HCT116 (cell line): Measurements from ENCODE around the gene PIM3.

Experiments used
- CBX3 ChIP-seq: IDR thresholded peaks from 2 replicates; pipeline ENCODE4 v1.6.1; 2012; ENCODE audit warnings: low read depth
- CEBPB ChIP-seq: IDR thresholded peaks from 2 replicates; pipeline ENCODE4 v1.6.1; 2012; ENCODE audit warnings: low read depth
- EZH2 ChIP-seq: fragments of 200-600 bp; sonication (generic); IDR thresholded peaks from 2 replicates; pipeline ENCODE4 v1.6.1; 2017; ENCODE audit warnings: antibody characterized with exemption, mixed run types
- TF ChIP-seq, protein P1 (sequence below), 3 experiments: fragments of 200-600 bp in 1 of 3; sonication (generic) in 1 of 3; IDR thresholded peaks in 2 of 3; conservative IDR thresholded peaks in 1 of 3; 2 replicates each; pipeline ENCODE4 v1.5.1; 2012 to 2017; ENCODE audit warnings: low read depth in 2 of 3, low read length in 2 of 3, antibody characterized with exemption in 1 of 3, borderline replicate concordance in 1 of 3, control low read depth in 1 of 3, mild to moderate bottlenecking in 1 of 3, mixed read lengths in 1 of 3, mixed run types in 1 of 3, moderate library complexity in 1 of 3; ENCODE audit not compliant: insufficient read depth in 1 of 3

DNA sequence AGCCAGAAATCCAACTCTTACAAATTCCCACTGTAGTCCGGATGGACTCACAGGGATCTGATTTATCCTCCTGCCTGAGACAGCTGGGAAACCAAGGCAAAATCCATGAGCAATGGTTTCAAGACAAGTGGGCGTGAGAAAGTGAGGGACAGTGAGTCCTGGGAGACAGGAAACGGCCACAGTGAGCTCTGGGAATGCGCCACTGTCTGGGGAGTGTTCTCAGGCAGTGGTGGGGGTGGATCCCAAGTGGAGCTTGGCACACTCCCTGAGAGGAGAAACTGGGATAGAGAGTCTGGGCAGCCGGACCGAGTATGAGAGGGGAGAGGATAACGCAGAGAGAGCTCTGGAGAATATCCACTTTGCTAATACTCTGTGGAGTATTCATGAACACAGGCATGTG, 42.2 kb downstream of the PIM3 start:
- no peak for TF ChIP-seq CBX3
- TF ChIP-seq, protein P1, sequence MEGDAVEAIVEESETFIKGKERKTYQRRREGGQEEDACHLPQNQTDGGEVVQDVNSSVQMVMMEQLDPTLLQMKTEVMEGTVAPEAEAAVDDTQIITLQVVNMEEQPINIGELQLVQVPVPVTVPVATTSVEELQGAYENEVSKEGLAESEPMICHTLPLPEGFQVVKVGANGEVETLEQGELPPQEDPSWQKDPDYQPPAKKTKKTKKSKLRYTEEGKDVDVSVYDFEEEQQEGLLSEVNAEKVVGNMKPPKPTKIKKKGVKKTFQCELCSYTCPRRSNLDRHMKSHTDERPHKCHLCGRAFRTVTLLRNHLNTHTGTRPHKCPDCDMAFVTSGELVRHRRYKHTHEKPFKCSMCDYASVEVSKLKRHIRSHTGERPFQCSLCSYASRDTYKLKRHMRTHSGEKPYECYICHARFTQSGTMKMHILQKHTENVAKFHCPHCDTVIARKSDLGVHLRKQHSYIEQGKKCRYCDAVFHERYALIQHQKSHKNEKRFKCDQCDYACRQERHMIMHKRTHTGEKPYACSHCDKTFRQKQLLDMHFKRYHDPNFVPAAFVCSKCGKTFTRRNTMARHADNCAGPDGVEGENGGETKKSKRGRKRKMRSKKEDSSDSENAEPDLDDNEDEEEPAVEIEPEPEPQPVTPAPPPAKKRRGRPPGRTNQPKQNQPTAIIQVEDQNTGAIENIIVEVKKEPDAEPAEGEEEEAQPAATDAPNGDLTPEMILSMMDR (IDR thresholded peaks at IDR 0.05 in 2 of 3, conservative IDR thresholded peaks at IDR 0.05 in 1 of 3; ENCODE audit: borderline replicate concordance in 1 of 3, insufficient read depth in 1 of 3, low read depth in 2 of 3, low read length in 2 of 3): no peak
- no peak for TF ChIP-seq EZH2
- TF ChIP-seq CEBPB: no peak
